Activated CD8-positive, alpha-beta memory T cell treated with anti-CD3 and anti-CD28 coated beads, Interleukin-2, amount 50 U/mL, for 24 hours (primary cell): ENCODE data around the gene SEMA3A.

Experiments used
- DNase-seq: peaks from one replicate; pipeline ENCODE4 v3.0.0-alpha.2; 2020; ENCODE audit errors: extremely low read depth

The SEMA3A gene

DNA sequence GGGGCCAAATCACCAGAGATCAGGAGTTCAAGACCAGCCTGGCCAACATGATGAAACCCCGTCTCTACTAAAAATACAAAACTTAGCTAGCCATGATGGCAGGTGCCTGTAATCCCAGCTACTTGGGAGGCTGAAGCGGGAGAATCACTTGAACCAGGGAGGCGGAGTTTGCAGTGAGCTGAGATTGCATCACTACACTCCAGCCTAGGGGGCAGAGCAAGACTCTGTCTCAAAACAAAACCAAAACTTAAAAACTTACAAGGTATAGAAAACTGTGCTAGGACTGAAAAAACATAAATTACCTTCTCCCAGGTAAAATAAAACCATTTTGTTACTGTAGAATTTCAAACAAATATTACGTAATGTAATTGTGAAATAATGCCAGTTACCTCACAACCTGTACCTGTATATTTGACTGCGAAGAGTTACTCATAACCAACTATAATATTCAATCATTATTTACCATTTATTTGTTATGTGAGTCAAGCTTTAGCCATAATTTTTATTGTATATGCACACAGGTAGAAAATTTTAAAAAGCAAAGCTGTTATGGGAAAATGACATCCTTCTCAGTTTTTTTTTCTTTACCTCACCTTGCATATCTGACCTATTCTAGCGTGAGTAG, 180.9 kb downstream of the SEMA3A start:
- no peak for DNase-seq

DNA sequence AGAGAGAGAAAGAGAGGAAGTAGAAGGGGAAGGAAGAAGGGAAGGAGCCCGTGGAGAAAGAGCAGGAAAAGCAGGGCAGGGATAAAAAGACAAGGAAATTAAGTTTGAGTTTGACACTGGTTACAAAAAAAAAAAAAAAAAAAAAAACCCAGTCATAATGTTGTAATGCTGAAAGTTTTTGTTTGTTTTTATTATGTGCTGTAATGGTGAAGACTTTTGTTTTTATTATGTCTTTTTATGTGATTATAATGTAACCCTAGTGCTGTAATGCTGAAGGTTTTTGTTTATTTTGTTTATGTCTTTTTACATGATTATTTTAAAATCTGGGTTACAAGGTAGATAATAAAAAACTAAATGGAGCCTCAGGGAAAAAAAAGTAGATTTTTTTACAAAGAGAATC, 184.8 kb downstream of the SEMA3A start:
- DNase-seq: no peak

DNA sequence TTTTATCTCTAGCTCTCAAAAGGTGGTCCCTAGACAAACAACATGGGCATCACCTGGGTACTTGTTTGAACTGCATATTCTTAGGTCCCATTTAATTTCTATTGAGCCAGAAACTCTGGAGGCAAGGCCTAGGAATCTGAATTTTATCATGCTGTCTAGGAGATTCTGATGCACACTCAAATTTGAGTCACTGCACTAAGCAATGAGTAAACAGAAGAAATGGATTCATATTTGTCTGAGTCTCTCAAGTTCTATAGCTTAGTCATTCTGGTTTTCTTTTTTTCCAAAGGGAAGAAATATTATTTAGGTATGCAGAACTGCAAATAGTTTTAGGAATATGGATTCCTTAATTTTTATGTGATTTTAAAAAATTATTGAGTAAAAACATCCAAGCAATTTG, 185.5 kb downstream of the SEMA3A start:
- DNase-seq: no peak

DNA sequence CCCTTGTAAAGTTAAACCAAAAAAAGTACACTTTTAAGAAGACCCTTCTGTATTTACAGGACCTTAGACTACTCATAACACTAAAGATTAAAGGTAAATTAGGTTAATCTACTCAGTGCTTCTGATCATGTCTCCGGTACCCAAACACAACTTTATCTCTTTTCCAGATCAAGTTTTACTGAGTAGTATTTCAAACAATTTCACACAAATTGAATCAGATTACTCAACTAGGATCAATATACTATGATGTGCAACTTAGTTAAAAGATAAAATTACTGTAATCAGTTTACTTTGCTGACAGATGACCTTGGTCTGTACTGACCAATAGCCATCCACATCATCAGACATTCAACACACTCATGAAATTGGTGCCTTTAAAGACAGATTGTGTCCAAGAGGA, 191.4 kb downstream of the SEMA3A start:
- DNase-seq: no peak

DNA sequence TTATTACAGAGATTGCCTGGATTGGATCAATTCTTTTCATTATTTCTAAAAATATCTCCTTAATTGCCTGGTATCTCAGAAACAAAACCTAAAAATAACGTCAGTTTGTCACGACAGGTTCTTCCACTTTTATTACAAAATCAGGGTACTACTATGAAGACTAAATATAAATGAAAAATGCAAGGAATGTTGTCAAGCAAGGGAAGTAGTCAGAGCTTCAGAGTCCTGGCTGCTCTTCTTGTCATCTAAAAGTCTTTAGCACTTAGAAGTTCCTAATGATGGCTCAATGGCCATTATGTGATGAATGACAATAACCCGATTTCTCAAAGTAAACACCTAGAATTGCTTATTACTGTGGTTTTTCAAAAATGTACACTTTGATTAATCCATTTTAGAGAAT, 192.2 kb downstream of the SEMA3A start:
- no peak for DNase-seq

DNA sequence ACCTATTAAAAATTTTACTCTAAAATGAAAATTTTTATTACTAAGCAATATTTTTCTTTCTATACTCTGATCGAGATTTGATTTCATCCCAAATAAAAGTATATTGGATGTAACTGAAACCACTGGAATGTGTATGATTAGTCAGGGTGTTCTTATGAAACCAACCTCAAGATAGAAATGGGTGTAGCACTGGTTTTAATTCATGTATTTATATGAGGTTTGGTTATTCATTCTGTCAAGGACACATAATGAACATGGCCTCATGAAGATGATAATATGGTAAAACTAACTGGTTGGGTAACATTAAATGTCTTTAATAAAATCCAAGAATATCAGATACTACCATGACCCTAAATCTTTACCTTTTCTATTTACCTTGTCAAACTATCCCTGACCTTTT, 197.7 kb downstream of the SEMA3A start:
- DNase-seq: no peak

DNA sequence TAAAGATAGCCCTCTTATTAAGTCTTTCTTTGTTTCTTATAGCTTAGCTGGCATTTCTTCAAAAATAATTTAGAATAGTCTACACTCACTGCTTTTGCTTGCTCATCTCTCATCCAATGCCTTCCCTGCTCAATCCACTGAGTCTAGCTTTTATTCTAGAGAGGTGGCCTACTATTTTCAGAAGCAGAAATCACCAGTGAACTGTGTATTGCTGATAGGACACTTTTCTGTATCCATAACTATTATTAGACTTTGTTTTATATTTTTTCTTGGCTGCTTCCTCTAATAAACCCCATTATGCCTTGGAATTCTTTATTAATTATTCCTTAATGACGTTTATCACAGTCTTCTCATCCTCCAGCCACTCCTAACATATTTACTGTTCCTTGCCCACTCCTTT, 206.8 kb downstream of the SEMA3A start:
- DNase-seq: no peak

DNA sequence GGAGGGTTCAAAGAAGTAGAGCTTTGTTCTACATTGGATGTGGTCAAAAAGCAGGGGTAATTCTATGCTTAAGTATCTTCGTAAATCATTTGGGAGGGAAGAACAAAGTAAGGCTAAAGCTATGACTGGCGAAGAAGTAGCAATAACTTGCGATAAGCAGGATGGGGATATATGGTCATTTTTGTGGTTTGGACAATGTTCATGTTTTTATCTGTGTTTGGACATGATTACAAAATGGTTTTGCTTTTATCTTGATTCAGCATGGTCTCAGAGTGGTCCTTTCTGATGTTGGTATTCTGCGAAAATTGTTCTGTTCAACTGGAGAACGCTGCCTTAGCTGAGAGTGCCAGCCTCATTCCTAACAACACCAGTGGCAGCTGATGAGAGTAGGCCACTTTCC, 208.8 kb downstream of the SEMA3A start:
- DNase-seq: no peak

DNA sequence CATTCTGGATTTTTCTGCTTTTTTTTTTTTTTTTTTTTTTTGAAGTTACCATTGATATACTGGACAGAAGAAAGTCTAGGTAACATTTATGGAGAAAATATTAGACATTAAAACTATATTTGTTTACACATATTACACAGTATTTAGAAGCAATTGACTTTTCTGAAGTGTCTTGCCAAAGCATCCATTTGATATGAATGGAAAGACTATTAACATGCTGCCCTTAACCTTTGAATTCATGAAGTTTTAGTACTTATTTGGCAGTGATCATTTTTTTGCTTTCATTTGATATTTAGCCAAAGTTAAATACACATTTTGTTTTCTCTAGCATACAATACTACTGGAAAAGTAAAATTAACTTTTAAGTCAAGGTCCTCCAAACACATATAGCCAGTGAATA, 210.0 kb downstream of the SEMA3A start:
- no peak for DNase-seq

DNA sequence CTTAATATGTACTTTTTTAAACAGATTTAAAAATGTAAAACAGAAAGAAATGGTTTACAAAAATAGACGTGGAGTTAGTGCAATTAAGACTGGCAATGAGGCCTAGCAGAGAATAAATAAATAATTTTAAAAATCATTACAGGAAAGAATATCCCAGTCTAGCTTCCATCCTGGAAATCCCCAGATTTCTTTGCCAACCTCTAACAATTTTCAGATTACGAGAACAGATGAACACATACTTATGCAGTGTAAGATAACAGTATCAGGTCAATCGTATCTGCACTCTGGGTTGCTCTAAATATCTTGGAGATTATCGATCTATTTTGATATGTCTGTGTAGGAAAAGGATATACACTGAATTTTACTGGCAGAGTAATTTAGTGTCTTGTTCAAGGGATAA, 210.5 kb downstream of the SEMA3A start:
- no peak for DNase-seq

DNA sequence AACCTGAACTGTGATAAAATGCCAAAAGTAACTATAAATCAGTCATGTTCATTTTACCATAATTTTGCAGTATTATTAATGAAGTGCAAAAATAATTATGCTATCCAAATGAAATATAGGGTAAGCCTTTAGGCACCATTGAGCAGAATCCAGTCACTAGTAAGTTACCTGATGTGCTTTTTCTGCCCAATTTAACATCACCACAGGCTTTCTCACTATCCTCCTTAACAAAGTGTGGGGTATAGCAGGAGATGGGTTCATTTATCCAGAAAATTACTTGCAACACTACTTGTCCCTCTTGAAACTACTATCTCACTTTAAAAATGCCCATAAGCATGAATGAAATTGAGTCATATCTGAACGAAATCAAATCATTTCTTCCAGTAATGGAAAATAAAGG, 211.0 kb downstream of the SEMA3A start:
- DNase-seq: no peak

DNA sequence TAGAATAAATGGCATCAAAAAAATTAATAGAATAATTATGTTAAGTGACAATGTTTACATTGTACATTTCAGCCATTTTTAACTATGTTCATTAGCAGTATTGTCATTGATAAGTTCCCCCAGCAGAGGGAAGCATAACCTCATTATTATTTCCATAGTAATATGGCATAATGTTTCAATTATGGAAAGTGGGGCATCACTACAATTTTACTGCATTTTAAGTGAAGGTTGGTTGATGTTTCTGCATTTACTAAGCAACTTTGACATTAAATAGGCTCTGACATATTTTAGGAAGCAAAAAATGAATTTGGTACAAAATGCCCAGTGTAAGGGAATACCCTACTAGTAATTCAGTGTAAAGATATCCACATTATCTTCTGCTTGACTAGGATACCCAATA, 218.3 kb downstream of the SEMA3A start:
- DNase-seq: no peak

DNA sequence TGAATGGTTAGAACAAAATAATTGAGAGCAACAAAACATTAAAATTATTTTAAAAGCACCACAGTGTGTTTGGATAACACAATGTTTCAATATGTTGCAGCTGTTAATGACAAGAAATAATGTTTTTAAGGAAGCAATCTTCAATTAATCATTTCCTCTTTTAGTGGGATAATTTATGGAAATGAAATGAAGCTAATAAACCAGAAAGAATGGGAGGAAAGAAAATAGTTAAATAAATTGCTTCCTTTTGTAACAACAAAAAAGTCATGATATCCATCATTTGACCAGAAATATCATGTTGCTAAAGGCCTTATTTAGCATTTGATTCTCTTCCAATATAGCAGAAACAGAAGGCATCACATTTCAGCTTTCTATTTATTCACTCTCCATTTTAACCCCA, 224.5 kb downstream of the SEMA3A start:
- DNase-seq: no peak

DNA sequence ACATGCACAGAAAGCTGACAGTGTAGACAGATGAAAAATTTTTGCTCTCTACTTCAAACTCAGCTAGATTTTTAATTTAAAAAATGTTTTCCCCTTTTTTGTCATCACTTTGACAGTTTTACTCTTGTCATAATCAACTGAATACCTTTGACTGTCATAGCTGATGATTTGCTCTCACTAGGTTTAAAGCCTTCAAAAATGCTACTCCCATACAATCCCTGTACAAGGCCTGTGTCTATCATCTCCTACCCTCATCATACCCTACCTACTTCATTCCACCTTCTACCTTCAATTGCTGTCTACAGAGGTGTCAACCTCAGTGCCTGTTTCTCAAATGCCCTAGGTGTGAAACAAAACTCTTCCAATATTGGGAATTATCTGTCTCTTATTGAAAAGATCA, 230.3 kb downstream of the SEMA3A start:
- DNase-seq: no peak

DNA sequence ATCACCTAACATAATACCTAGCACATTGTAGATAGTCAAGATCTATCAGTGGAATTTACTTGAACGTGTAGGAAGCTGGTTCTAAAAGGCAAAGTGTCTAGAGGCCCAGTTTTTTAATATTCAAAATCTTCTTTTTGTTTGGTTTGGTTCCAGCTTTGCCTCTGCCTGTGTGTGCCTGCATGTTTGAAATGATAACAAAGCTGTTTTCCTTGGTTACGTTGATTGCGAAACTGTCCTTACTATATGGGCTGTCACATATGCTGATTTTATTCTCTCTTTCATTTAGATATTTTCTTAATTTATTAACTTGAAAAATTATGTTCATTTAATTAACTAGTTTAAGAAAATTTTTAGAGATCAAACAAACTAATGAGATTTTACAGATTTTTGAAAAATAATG, 237.3 kb downstream of the SEMA3A start:
- no peak for DNase-seq

DNA sequence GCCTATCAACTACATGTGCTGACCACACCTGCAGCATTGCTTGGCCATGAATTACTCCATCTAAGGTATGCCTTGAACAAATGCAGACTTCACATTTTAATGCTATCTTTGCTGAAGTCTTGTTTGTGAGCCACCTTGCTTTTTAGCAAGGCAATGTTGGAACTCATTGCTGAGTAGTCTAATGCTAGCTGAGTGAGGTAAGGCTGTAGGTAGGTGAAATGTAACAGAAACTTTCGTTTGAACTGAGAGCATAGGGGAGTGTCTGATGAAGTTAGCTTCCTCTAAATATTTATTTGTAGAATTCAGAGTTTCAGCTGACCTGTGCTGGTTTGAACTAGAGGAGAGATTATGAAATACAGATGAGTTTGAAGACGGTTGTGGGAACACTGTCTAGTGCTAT, 238.5 kb downstream of the SEMA3A start:
- DNase-seq: no peak

DNA sequence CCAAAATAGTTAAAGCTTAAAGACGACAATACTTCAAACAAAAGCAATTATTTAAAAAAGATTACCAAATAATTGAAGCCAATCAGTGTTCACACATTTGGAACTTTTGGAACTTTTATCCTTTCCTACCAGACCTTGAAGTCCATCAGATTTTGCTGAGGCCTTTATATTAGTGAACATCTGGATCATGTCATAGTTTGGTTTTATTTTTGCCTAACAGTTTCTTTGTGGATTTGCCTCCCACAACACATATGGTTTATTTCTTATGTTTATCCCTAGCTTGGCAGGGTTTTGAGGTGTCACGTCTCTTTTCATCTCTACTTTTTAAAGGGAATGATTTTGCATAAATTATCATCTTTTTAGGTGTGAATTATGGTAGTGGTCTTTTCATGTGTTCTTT, 242.4 kb downstream of the SEMA3A start:
- DNase-seq: no peak

DNA sequence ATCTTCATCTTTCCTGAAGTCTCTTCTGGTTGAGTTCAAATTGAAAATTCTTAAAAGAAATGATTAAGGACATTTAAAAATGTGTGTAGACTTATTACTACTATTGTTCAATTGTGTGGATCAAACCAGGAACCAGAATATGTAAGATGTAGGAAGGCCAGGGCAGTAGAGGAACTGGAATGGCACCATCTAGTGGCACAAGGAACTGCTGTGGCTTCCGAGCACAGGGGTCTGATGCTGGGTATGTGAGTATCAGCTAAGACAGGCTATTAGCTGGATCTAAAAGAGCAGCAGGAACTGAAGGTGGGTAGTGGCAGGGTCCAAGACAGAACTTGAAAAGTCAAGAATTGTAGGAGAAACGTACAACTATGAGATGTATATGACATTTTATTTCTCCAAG, 247.3 kb downstream of the SEMA3A start:
- no peak for DNase-seq

DNA sequence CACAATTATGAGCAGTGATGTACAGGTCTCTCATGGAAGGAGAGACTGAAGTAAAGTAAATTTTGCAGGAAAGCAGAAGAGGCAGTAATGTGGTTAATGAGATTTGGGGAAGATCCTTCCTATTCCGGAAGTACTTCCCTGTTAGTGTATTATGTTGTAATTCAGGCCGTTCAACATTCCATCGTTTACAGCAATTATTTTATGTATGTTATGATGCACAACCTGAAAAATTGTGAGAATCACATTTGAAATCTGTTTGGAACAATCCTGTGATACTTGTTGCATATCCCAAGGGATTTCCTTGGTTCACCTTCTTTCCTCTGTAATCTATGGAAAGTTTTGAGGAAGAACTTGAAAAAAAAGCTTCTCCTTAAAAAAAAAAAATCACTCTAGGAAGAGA, 247.8 kb downstream of the SEMA3A start:
- DNase-seq: no peak

DNA sequence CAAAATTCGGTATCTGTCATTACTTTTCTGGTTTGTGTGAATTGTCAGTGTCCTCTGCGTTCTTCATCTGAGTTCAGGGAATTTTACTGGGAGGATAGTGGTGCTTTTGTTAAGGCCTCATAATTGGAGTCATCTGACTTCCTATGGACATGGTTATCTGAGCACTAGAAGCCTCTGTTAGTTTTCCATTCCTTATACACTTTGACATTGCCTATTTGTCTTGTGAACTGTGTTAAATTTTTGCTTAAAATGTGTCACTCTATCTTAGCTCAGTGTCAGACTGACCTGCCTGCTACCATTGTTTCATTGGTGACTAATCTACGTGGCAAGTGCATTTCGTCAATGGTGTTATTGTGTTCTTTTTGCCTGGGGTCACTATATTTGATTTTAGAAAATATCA, 253.3 kb downstream of the SEMA3A start:
- DNase-seq: no peak

DNA sequence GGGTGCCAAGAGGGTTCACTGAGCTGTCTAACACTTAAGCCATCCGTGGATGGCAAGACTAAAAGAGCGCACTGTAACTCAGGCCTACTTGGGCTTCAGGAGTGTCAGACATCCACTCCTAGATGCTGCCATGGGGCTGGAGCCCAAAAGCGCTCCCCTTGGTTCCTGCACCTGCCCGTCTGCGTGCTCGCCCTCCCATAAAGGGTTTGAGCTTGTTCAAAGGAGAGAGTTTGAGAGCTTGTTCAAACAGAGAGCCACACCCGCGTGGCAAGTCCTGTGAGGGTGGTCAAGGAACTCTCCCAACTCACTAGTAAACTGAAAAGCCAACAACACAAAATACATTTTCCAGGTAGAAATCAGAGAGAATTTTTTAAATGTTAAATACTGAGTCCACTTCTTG, 256.7 kb downstream of the SEMA3A start:
- DNase-seq: no peak

DNA sequence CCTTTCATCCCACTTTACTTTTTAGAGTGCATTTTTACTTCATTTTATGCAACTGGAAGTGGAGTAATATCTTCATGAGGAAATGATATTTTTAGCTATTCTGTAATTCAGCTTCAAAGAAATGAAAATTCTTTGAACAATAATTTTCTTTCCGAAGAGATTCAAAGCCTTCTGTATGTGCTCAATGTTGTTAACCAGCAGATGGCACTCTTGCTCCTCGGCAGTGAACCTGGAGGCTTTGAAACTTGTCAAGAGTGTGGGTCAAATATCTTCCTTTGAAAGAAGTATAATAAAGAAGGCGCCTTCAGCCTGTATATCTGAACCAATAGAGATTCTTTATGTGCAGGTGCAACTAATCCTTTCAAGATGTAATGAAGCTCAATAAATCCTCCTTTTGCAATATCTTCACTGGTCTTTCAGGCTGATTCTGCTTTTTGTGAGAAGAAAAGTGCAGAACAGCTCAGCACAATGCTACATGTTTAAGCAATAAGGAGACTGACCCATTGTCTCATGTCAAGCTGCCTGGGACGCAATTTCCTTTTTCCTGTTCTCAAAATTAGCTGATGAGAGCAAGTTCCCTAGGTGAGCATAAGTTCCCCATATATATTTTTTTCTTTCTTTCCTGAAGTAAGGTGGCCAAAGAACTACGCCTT, 258.4 kb downstream of the SEMA3A start:
- no peak for DNase-seq

DNA sequence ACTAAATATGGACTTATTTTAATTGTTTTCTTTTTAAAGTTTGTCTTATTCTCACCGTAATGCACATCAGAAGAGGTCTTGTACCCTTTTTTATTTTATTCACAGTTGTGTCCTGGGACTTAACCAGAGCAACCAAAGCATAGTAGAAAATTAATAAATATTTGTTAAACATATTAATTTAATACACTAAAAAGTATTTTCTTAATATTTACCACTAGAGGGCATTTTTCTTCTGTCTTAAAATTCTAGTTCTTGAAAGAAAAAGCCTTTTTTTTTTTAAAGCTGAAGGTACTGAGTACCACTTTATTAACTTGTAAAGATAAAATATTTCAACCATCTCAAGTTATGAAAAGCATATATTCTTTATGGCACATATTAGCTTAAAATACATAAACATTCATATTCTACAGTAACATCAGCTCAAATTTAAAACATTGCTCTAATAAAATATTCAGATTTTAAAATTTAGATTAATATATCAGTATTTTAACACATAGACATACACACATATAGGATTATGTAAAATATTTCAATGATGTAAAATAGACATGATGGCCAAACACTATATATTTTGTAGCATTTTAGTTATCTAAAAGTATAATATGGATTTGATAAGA, 260.4 kb downstream of the SEMA3A start:
- no peak for DNase-seq

DNA sequence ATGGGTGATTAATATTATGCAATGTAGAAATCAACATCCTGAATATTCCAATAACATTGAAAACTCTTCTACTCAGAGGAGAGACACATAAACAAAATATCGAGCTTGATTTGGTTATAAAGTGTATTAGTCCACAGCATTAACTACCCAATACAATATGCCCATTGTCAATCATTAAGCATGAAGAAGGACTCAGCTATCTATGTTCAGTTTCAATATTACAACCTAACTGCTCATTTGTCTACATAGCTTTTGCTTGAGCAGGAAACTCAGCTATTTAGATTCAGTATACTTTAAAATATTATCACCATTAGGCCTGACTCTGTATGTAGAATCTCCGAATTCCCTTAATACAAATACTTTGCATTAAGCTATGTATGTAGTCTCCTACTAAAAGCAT, 262.6 kb downstream of the SEMA3A start:
- no peak for DNase-seq
